Body of pancreas (tissue), 4 donors: ENCODE data around the gene FBXW8. TPM values are rescaled to one million over a fixed set of nuclear protein-coding genes. Genes with fewer than 3 reads are reported as not detected.
A peak's percentile ranks its signal among the peaks of the same experiment; 100 is the strongest.

Experiments
- ATAC-seq: fragments of 150-250 bp; one replicate; pipeline ENCODE4 v1.9.1; 2016
- DNase-seq, 4 donors: peaks; one replicate each; pipeline ENCODE4 v3.0.0-alpha.2; 2019
- H3K27ac ChIP-seq, 4 donors: fragments of 200-600 bp; sonication (generic); 1 replicate in 3 of 4; 2 replicates in 1 of 4; pipeline versions ENCODE4 v1.5.1 to v1.6.1; 2016 to 2019; ENCODE audit warnings: mild to moderate bottlenecking in 1 of 4, mixed read lengths in 1 of 4, moderate library complexity in 1 of 4
- H3K27me3 ChIP-seq, 2 donors: fragments of 200-600 bp; sonication (generic); one replicate each; pipeline ENCODE4 v1.6.0; 2016; ENCODE audit warnings: mild to moderate bottlenecking in 1 of 2
- H3K36me3 ChIP-seq, 2 donors: fragments of 200-600 bp; sonication (generic); replicated peaks in 1 of 2; 2 replicates each; pipeline ENCODE4 v1.5.1; 2016; ENCODE audit warnings: low read depth in 2 of 2; ENCODE audit not compliant: insufficient read depth in 1 of 2
- H3K4me1 ChIP-seq: fragments of 200-600 bp; sonication (generic); one replicate; pipeline ENCODE4 v1.6.0; 2016
- H3K4me3 ChIP-seq, 2 donors: fragments of 200-600 bp; sonication (generic); 1 replicate in 1 of 2; 2 replicates in 1 of 2; pipeline ENCODE4 v1.5.1; 2016 to 2019
- H3K9me3 ChIP-seq, 3 donors: fragments of 200-600 bp; sonication (generic); 1 replicate in 2 of 3; 2 replicates in 1 of 3; pipeline ENCODE4 v1.5.1; 2016
- POLR2A ChIP-seq, 3 donors: fragments of 450-650 bp; IDR thresholded peaks; one replicate each; pipeline ENCODE4 v1.6.1; 2016; ENCODE audit warnings: antibody characterized with exemption in 3 of 3, mild to moderate bottlenecking in 2 of 3
- WGBS, 2 donors: methylation state at CpG; one replicate each; pipeline ENCODE4 v1.1.5; 2017; 5-methylcytosine and 5-hydroxymethylcytosine counted together
- intact Hi-C: fragments of 100-400 bp; cut with DNase I; formaldehyde crosslinking; loops from one replicate; pipeline ENCODE4 v1.15.1; 2023
- total RNA-seq, 2 donors: library from RNA; depleted of rRNA; stranded (reverse); fragments of >200 nt; gene quantifications; one replicate each; pipeline ENCODE4 v1.1.0, GENCODE V29; 2016
- TF ChIP-seq, protein P1 (sequence below), 7 experiments: fragments of 450-650 bp in 4 of 7; fragments of 200-600 bp in 3 of 7; sonication (generic) in 3 of 7; IDR thresholded peaks; one replicate each; pipeline ENCODE4 v1.5.1; 2016 to 2019; ENCODE audit warnings: antibody characterized with exemption in 7 of 7

Gene FBXW8
- total RNA-seq, 2 donors from 2014 or later: 12.7 to 35.3 TPM

DNA sequence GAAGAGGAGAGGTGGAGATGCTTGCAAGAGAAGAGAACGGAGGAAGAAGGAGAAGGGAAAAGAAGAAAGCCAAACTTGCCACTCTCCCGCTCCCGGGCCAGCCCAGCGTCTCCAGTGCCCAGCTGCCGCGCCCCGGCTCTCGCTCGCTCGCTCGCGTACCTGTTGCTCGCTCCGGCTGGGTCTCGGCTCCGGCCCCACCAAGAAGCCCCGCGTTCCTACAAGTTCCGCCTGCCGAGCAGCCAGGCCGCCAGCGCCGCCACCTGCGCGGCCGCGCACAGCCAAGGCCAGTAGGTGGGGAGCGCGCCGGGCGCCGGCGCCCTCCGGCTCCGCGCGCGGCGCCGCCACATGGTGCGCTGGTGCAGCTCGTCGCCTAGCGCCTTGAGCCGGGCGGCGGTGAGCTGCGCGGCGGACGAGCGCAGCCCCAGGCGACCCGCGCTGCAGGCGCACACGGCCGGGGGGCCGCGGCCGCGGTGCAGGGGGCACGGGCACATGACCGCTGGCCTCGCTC lies 29.9 kb upstream of the FBXW8 start:
- intact Hi-C loops: no loop called here
- H3K36me3 ChIP-seq: no peaks in the 10 kb centered on the region
- WGBS, 2 donors: 0 to 5% methylated on average over 12 to 60 of the region's 65 CpGs
- ATAC-seq: peak; percentile 81
- TF ChIP-seq, protein P1, sequence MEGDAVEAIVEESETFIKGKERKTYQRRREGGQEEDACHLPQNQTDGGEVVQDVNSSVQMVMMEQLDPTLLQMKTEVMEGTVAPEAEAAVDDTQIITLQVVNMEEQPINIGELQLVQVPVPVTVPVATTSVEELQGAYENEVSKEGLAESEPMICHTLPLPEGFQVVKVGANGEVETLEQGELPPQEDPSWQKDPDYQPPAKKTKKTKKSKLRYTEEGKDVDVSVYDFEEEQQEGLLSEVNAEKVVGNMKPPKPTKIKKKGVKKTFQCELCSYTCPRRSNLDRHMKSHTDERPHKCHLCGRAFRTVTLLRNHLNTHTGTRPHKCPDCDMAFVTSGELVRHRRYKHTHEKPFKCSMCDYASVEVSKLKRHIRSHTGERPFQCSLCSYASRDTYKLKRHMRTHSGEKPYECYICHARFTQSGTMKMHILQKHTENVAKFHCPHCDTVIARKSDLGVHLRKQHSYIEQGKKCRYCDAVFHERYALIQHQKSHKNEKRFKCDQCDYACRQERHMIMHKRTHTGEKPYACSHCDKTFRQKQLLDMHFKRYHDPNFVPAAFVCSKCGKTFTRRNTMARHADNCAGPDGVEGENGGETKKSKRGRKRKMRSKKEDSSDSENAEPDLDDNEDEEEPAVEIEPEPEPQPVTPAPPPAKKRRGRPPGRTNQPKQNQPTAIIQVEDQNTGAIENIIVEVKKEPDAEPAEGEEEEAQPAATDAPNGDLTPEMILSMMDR (IDR thresholded peaks at IDR 0.05): peak in 2 of 7 experiments; percentile 23 to 47
- TF ChIP-seq POLR2A (IDR thresholded peaks at IDR 0.05): no peak
- no peaks in the 10 kb centered on the region for H3K9me3 ChIP-seq
- peaks cover 35% of the 10 kb centered on the region for H3K4me1 ChIP-seq
- H3K4me3 ChIP-seq: no peak overlapping the region
- peaks cover 0 to 48% of the 10 kb centered on the region in 2 donors for H3K27me3 ChIP-seq
- no peak overlapping the region for H3K27ac ChIP-seq
- peak; percentile 29 to 68 (median 32) for DNase-seq

DNA sequence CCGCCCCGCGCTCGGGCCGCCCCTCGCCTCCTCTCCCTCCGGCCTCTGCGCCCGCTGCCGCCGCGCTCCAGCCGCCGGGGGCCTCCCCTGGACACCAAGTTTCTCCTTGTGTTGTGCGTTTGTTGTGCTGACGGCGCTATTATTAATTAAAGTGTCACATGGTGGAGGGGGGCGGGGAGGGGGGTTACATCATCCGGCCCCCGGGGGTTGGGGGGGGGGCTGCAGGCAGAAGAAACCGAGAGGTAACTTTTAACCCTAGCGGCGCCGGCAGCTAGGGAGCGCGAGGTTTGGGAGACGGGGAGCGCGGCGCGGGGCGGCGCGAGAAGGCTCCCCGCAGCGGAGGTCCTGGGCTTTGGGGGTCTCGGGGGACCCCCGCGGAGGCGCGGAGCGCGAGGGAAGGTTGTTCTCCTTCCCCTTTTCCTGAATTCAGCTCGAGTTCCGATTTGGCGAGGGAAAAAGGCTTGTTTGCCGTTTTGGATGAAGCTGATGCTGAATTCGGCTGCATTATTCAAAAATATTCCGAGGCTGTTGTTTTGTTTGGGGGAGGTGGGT lies 29.3 kb upstream of the FBXW8 start, which contains the start of gene HRK:
Gene HRK, minus strand, starts transcription at position 117 of the 552 bp plus-strand sequence. CDS start 134 bp downstream, outside the sequence.
- H3K4me3 ChIP-seq: no peak within 1 kb of the TSS
- intact Hi-C loops: no loop called here
- no peaks in the 10 kb centered on the region for H3K9me3 ChIP-seq
- H3K4me1 ChIP-seq: peaks cover 35% of the 10 kb centered on the region
- H3K27me3 ChIP-seq: peaks cover 0 to 43% of the 10 kb centered on the region in 2 donors
- ATAC-seq: peak; percentile 49
- no peak within 1 kb of the TSS for H3K27ac ChIP-seq
- peak in 3 of 4 donors; percentile 21 to 47 (median 23) for DNase-seq
- TF ChIP-seq, protein P1 (IDR thresholded peaks at IDR 0.05): no peak
- TF ChIP-seq POLR2A (IDR thresholded peaks at IDR 0.05): no peak
- no peaks in the 10 kb centered on the region for H3K36me3 ChIP-seq
- 0 to 5% methylated on average over 28 to 44 of the region's 49 CpGs for WGBS, 2 donors

DNA sequence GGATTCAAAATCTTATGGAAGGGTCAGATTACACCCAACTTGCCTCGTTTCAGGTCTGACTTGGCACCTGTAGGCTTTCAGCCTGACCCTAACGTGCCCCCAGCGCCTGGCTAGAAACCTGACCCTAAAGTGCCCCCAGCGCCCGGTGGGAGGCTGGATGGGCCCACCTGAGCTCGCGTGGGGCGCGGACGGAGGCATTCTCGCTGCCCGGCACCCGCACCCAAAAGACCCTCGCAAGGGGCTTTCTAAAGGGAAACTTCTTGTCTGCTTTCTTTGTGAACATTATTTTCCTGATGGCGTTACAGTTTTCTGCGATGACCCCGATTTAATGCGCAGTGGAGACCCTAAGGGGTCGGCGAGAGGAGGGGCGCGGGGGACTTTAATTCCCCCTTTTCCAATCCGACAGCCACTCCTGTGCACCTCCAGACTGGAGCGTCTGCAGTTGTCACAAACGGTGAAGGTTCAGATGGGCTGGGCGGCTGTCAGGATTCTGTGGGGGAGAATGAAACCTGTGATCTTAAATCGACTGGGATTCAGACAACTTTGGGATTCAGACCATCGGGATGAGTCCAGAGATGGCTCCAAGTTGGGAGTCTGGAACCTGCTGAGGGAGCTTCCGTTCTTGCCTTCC lies 28.8 kb upstream of the FBXW8 start:
- no peak for ATAC-seq
- intact Hi-C loops: no loop called here
- TF ChIP-seq, protein P1 (IDR thresholded peaks at IDR 0.05): no peak
- no peak for TF ChIP-seq POLR2A (IDR thresholded peaks at IDR 0.05)
- no peak for DNase-seq
- H3K27me3 ChIP-seq: peaks cover 0 to 37% of the 10 kb centered on the region in 2 donors
- no peak overlapping the region for H3K27ac ChIP-seq
- no peaks in the 10 kb centered on the region for H3K9me3 ChIP-seq
- H3K4me3 ChIP-seq: no peak overlapping the region
- 4 to 13% methylated on average over 11 to 28 of the region's 29 CpGs for WGBS, 2 donors
- no peaks in the 10 kb centered on the region for H3K36me3 ChIP-seq
- H3K4me1 ChIP-seq: peaks cover 35% of the 10 kb centered on the region

DNA sequence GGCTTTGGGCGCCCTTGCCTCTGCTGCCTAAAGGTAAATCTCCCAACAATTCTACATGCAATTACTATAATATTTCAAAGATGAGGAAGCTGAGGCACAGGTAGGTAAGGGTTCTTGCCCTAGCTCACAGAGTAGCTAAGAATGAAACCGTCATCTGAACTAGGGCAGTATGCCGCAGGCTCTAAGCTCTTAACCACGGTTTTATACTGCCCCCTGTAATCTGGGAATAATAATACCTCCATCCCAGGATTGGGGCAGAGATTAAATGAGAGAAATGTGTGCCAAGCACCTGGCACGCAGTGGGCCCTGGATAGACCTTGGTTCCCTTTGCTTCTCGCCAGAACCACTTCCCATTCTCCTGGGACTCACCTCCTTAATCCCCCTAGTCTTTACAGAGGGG lies 28.0 kb upstream of the FBXW8 start:
- TF ChIP-seq, protein P1 (IDR thresholded peaks at IDR 0.05): no peak
- no peak for TF ChIP-seq POLR2A (IDR thresholded peaks at IDR 0.05)
- Histone ChIP-seq H3K36me3 (no peaks in the 10 kb centered on the region), H3K27me3 (peaks cover 0 to 32% of the 10 kb centered on the region in 2 donors), H3K27ac (no peak overlapping the region), H3K4me1 (peaks cover 35% of the 10 kb centered on the region), H3K4me3 (no peak overlapping the region), H3K9me3 (no peaks in the 10 kb centered on the region)
- DNase-seq (no peak), ATAC-seq (no peak)
- WGBS, 2 donors: 28 to 41% methylated on average over 6 of the region's 6 CpGs
- intact Hi-C loops: no loop called here
